Stimulated activated CD4-positive, alpha-beta T cell treated with anti-CD3 and anti-CD28 coated beads, TNF-alpha, amount 100 ng/mL, for 4 hours (primary cell): Measurements from ENCODE around the gene SLC2A4.

Experiments
- DNase-seq, 3 experiments: peaks; one replicate each; pipeline ENCODE4 v3.0.0-alpha.2; 2020; ENCODE audit warnings: low read depth in 3 of 3

Gene SLC2A4

DNA sequence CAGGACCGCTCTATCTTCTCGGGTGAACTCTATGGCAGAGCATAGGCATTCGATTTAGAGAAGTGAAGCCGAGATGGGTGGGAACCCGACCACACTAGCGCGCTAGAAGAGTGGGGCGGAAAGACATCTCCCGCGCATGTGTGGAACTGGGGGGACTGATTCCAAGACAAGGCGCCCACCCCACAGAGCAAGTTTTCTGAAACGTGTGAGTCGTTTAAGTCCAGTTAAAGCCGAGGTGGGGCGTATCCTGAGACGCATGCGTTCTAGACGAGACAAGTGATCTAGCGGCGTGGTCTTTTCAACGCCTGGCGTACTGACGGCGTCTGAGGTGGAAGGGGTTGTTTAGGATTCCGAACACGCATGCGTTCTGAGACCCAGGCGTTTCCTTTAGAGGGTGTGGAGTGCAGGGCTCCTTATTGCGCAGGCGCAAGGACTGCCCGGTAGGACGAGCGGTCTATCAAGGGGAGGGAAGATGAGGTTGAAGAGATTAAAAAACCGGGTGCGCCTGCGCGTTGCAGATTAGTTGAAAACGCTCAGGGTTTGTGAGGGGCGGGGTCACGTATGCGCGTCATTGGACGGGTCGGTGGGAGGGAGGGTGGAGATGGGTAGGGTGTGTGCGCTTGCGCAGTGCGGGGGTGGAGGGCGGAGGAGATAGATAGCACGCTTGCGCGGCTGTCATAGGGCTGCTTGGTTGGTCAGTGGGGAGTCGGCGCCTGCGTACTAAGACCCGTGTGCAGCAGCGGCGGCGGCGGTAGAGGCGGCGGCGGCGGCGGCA lies 25.6 kb downstream of the SLC2A4 start, which contains the start of gene EIF5A:
Gene EIF5A, plus strand, starts transcription at position 718 of the 775 bp plus-strand sequence. CDS start 2,008 bp downstream, outside the sequence.
- DNase-seq: peak; percentile 100

- DNase-seq: peak in 1 of 3 experiments; percentile 36
These were observed 26.4 kb downstream of the SLC2A4 start for GRCh38 chr17:7307686-7308624.

- peak; percentile 68 to 83 (median 77) for DNase-seq
These were observed 27.3 kb downstream of the SLC2A4 start for GRCh38 chr17:7308625-7309433.

GRCh38 chr17:7309628-7310027 lies 28.1 kb downstream of the SLC2A4 start:
- no peak for DNase-seq

DNA sequence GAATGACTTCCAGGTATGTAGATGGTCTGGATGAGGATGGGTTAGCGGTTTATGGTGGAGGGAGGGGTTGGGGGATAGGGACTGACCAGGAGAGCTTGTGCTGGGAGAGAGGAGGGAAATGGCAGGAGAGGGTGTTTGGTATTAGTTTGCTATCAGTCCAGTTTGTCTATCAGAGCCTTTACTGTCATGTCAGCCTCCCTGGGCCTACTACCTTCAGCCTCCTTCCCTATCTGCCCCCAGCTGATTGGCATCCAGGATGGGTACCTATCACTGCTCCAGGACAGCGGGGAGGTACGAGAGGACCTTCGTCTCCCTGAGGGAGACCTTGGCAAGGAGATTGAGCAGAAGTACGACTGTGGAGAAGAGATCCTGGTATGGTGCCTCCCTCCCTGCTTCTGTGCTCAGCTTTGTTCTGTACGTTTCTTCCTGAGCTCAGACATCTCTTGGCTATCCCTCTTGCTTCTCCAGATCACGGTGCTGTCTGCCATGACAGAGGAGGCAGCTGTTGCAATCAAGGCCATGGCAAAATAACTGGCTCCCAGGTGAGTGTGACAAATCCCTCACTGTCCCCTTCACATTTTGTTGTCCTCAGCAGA lies 29.7 kb downstream of the SLC2A4 start:
- DNase-seq: no peak

DNA sequence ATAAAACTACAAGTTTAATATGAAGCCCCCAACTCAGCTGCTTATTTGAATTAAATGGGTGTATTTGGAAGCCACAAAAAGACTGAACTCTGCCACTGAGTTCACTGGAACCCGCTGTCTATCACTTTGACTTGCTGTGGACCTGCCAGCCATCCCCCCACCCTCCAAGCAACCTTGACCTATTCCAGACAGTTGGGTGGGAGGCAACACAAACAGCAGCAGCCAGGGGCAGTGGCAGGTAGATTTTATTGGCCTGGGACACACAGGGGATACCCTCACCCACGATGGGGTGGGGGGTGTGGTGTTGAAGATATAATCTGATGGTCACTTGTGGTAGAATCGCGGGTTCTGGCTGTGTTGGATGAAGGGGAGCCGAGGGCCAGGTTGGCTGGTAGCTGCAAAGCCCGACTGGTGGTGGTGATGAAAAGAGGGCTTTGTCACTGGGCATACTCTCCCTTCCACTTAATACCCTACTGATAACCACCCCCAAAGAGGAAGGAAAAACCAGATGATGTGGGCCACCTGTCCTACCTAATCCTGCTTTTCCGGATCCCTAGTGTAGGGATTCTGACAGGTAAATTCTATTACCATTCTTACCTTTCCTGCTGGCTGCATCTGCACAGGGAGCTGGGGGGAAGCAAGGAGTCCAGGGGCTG lies 31.0 kb downstream of the SLC2A4 start:
- DNase-seq: no peak

DNA sequence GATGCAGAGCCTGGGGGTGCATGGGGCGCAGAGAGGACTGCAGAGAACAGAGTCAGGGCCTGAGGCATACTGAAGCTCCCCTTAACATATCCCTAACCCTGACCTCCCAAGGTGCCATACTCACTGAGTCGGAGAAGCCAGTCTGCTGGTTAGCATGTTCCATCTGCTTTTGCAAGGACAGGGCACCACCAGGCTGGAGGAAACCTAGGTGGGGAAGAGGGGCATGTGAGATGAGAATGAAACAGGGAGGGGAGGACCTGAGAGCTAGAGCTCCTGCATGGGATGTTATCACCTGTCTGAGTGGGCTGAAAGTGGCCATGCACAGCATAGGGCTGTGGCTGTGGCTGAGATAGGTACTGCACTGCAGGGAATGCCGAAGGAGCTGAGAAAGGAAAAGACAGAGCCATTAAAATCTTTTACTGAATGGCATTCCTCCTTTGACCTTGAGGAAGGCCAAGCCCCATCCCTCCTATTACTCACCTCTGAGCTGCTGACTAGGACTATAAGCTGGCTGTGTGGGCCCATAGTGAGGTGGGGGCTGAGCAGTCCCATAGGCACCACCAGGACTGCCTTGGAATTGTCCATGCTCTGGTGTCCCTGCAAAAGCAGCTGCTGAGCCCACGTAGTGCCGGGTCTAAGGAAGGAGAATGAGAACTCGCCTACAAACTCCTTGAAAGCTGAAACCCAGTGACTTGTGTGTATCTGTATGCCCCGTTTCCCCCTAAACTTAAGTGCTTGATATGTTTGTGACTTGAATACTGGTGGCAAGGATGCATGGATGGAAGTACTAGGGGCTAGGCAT lies 31.8 kb downstream of the SLC2A4 start:
- no peak for DNase-seq

- no peak for DNase-seq
These were observed 32.6 kb downstream of the SLC2A4 start for GRCh38 chr17:7313890-7314718.

GRCh38 chr17:7314719-7315569 lies 33.4 kb downstream of the SLC2A4 start, which contains the start of gene GPS2:
TSS of gene GPS2 (minus strand) at chr17:7315360. CDS start at chr17:7315052, 308 bp downstream.
- peak; percentile 81 to 87 (median 84) for DNase-seq

DNA sequence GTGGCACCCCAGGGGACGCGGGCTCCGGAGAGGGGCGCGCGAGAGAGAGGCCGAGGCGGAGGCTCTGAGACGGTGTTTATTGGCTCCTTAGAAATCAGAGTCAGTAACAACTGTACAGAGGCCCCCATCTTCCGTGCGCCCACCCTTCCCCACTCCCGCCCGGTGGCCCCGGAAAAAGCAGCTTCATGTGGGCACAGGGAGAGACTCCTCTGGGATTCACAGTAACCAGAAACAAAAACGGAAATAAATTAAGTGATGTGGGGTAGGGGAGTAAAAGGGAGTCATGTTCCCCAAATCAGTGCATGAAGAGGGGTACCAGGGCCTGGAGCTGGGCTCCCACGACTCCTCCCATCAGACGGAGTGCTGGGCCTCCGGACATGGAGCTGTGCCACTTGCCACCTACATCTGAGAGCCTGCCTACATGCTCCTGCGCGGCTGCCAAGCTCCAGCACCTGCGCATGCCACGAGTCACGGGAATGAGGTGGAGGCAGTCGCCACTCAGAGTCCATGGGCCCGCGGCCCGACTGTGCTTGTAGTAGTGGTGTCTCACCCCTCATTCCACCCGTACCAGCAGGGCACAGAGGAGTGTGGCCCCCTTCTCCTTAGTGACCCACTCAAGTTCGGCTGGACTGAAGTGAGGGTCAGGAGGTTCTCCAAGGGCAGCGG lies 34.2 kb downstream of the SLC2A4 start:
- no peak for DNase-seq

DNA sequence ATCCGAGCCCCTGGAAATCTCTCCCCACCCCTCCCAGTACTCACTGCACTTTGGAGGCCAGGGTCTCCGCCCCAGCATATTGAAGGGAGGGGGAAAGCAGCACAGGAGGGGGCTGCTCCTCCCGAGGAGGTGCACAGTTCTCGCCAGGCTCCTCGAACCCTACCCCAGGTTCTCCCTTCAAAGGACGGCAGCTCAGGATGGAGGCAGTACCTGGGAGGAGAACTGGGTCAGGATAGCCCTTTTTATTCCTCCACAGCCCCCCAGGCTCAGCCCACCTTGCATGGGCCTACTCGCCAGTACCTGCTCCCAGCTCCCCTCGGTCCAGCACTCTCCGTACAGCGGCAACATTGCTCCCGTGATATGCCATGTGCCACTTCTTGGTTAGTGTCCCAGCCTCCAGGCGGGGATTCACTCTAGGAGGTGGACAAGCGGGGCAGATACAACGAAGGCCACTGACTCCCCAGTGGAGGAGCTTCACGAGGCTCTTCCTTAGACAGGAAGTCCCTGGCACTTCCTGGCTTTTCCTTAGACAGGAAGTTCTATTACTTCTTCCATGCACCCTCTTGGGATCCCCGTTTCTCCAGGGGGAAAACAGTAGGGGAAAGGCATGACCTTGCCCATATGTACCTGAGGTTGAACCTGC lies 35.8 kb downstream of the SLC2A4 start:
- no peak for DNase-seq

- DNase-seq: no peak
These were observed 36.8 kb downstream of the SLC2A4 start for GRCh38 chr17:7318121-7318860.

- no peak for DNase-seq
These were observed 39.9 kb downstream of the SLC2A4 start for GRCh38 chr17:7321466-7321865.

DNA sequence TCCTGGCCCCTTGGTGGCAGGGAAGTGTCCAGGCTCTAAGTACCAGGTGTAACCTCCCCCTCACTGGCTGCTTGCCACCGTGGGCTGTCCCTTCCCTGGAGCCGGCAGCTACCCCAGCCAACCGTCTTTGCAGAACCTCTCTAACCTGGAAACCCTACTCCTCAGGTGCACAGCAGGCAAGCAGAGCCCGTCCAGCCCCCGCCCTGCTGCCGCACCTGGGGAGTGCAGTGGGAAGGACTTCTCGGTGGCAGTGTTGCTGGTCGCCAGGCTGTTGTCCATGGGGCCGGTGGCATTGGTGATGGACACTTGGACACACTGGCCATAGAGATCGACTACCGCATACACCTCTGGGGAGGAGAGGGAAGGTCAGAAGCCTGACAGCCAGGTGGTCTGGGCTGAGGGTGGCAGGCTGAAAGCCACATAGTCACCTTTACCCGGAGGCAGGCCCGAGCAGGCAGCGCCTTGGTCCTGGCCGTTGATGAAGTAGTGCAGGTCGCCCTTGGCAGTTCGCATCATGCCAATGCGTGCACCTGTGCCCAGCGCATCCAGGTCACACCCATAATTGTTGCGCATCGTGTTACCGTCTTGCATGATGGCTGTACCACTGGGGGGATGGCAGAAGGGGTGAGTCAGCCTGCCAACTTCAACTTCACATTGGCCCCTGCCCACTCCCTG lies 41.1 kb downstream of the SLC2A4 start:
- DNase-seq: no peak

GRCh38 chr17:7323731-7324437 lies 42.4 kb downstream of the SLC2A4 start:
- peak; percentile 36 to 50 (median 42) for DNase-seq
